GM10847 (cell line): ENCODE measurements around the gene COL8A1.

Experiments used
- POLR2A ChIP-seq: IDR thresholded peaks from 2 replicates; pipeline ENCODE4 v1.6.1; 2011; ENCODE audit not compliant: insufficient read length; ENCODE audit errors: extremely low read depth

Gene COL8A1

DNA sequence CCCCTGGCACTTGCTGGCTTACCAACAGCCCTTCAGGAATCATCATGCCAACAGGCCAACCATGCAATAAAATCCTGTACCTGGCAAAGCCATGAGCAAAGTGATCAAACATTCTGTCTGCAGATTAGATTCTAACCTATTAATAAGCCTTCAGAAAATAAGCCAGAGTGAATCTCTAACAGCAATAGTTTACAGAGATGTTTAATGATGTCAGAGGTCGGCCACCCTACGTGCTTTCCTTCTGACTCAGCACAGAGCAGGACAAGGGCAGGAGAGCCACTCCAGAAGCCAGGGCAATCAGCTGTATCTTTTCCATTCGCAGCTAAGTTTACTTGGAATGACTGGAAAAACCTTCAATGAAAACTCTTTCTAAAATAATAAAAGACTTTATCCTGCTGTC lies 13.1 kb downstream of the COL8A1 start:
- no peak for TF ChIP-seq POLR2A

DNA sequence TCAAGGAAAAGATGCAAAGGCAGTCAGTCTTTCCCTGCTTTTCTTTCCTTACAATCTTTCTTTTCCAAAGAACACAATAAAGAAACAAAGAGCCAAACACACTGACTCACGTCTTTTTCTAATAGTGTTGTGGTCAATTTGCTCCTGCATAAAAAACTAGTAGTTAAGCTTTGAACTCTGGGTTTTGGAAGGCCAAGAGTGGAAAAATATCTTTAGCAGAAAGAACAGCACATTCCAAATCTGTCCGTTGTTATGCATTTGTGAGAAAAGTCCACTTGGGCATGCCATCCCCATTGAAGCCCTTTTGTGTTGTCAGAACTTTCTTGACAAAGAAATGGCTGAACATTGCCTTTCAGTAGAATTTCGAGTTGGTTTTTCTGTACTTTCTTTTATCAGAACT lies 18.2 kb downstream of the COL8A1 start:
- no peak for TF ChIP-seq POLR2A

DNA sequence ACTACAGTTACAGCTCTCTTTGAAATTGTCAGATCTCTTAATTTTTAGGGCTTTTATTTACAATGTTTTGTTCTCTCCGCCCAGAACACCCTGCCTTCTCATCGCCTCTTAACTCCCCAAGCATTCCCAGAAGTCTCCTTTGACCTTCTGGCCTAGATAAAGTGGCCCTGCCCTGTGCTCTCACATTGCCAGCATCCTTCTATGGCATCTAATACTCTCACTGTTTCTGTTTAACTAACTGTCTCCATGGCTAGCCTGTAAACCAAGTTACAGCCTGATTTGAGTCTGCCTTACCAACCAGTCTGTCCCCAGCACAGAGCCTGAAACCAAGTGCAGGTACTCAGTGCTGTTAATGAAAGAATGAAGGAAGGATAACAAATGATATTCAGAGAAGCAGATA lies 19.9 kb downstream of the COL8A1 start:
- no peak for TF ChIP-seq POLR2A

DNA sequence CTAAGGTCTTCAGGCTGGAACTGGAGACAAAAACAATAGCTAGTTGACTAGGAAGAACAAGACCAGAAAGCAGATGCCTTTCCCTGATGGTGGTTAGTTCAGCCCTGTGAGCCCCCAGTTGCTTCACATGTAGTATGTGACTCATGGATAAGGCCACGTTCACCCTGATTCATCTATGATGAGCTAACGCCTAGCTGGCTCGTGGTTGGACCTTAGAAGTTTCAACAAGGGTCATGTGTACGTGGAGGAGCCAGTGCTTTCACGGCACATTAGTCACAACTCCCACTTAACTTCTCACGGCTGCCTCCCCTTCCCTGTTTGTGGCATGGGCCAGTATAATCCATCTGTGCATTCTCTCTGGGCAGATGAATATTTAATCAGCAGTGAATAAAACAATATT lies 20.6 kb downstream of the COL8A1 start:
- no peak for TF ChIP-seq POLR2A

DNA sequence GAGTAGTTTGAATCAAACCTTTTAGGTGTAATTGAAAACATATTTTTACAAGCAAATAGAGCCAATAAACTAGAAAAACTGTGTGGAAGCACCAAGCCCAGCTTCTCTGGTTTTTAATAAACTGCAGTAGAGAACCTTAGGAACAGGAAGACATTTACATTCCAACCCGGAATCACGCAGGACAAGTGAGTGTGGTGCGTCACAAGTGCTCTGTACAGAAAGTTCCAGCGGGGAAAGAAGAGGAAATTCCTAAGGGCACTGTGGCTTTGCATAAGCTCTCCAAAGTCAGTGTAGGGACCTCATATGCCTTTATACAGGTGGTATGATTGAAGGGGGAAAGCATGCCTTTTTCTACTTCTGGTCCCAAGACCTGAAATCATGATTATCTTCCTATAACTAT lies 21.6 kb downstream of the COL8A1 start:
- TF ChIP-seq POLR2A = no peak

DNA sequence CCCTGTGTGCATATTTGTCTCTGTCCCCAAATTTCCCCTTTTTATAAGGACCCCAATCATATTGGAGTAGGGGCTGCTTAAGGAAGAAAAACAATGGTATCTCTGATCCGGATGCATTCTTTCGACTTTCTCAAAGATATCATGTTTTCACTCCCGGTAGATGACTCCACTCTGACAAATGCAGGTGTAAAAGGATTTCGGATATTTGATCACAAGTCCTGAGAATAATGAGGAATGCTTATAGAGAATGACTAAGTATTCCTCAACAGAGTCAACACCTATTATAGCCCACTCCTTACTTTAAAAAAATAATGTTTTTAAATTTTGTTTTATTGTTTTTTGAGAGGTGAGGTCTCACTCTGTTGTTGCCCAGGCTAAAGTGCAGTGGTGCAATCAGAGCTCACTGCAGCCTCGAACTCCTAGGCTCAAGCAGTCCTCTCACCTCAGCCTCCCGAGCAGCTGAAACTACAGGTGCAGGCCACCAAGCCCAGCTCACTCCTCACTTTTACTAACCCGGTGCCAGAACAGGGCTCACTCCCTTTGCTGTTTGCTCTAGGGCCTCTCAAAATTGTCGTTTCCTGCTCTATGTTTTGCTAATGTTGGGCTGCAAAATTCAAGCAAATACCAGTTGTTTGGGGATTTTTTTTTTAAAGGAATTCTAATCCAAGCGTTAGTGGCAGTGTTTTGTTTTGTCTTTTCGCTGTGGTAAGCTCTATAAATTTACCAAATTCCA lies 24.6 kb downstream of the COL8A1 start:
- no peak for TF ChIP-seq POLR2A

DNA sequence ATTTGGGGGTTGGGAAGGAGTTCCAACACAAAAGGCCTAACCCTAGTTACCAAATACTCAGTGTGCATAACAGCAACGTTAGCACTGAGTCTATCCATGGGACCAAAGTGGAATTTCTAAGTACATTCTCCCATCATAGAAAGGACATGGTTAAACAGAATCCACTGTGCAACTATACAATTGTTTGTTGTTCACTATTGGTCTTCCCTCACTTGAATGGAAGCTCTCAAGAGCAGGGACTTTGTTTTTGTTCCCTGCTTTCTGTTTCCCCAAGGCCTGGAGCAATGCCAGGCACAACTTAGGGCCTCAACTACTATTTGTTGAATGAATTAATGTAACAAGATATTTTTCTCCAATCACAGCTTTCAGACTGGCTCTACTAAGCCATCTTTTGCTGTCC lies 25.6 kb downstream of the COL8A1 start:
- TF ChIP-seq POLR2A = no peak

DNA sequence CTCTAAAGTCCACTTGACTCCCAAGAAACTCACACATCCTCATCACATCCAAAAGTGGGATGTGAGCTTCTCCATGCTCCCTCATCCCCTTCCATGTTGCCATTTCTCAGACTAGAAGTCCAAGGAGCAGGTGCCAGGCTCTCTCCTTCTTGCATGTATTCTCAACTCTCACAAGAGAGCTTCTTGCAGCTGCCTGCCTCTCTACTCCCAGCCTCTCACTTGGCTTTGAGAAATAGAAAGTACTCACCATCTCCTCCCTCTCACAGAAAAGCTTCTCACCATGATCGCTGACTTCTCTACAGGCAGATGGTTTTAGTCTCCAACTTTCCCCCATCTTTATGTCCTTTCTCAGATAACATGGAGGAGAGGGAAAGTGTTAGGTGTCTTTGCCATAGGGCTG lies 26.6 kb downstream of the COL8A1 start:
- TF ChIP-seq POLR2A = no peak

DNA sequence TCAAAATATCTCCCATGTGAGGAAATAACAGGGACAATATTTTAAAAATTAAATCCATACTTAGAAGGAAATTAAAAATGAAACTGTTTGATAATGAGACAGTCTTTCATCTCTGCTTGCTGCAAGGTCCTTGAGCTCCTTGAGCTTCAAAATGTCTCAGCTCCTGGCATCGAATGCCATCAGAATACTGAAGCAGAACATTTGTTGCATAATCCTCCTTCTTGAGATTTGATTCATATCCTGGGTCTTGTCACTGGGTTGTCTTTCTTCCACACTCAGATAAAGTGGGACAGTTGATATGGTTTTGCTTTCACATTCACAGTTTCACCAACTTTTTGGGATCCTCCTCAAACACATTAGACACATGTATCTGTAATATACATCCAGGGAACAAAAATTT lies 27.8 kb downstream of the COL8A1 start:
- TF ChIP-seq POLR2A = no peak

DNA sequence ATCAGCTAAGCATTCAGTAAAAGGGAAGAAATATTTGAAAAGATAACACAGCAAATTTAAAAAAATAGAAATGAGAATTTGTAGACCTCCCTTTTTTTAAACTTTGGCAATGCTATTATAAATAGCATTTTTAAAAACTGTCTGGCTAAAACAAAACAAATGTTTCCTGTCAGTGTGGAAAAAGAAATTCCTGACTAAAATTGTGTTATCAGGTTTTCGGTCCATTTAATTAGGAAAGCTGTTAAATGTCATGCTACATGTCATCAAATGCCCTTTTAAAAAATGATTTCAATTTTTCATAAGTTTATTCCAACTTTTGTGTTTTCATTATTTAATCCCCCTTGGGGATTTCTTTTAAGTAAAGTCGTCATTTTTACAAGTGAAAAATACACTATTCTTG lies 29.6 kb downstream of the COL8A1 start:
- no peak for TF ChIP-seq POLR2A

DNA sequence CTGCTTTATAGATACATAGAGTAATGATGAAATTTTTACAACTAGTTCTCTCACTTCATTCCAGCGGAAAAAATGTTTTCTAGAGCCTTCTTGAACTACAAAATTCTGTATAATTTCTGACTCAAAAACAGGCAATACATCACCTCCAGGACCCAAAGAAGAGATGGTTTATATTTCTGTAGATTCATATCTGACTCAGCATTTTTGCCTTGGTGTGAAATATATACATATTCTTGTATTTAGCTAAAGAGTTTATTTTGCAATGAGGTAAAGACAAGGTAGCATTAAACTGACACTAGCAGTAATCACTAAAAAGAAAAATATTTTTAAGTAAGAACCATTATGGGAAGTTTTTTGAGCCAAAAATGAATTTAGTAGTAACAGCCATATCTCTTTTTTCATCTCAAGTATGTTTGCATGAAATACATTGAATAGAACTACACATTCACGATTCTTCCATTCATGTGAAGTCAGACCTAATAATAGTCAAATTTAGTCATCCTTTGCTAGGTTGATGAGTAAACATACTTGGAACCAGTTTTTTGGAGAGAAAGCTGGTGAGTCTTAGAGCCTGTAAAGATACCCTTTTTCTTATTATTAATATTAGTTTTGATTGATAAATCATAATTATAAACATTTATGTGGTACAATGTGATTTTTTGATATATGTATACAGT lies 31.6 kb downstream of the COL8A1 start:
- no peak for TF ChIP-seq POLR2A

DNA sequence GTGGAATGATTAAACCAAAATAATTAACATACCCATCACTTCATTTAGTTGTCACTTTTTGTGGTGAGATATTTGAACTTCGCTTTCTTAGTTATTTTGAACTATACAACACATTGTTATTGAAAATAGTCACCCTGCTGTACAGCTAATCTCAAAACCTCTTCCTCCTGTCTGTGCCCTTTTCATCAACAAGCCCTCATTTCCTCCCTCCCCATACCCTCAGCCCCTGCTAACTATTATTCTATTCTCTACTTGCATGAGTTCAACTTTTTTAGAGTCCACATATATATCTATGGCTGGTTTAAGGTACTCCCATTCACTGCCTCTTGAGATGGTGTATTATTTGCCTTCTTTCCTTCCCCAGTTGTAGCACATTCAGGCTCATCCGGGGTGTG lies 32.2 kb downstream of the COL8A1 start:
- no peak for TF ChIP-seq POLR2A

DNA sequence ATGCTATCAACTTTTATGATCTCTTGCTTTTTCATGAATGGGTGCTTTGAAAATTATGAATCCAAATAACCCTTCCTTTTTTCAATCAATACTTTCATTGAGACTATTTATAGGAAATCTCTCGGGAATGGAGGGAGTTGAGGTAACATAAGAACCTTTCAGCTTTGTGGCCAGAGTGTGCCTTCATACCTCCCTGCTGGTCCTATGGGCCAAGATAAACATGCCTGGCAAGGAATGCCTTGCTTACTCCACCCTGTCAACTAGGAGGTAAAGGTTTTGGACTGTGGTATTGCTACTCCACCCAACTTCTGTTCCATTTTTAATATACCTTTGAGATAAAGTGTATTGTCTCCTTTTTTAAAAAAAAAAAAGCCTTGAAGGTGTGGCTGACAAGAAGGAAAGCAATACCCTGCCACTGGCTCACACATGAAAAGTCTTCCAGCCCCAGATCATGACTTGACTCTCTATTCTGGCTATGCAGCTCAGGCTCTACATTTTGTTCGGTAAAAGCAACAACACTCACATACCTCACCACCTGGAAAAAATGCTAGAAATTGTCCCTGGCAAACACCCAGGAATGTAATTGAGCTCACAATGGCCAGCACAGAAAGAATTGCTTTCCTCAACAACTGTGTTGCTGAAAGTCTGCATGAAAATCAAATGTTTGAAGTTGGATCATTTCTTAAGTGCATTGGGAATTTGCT lies 35.8 kb downstream of the COL8A1 start:
- TF ChIP-seq POLR2A = no peak

DNA sequence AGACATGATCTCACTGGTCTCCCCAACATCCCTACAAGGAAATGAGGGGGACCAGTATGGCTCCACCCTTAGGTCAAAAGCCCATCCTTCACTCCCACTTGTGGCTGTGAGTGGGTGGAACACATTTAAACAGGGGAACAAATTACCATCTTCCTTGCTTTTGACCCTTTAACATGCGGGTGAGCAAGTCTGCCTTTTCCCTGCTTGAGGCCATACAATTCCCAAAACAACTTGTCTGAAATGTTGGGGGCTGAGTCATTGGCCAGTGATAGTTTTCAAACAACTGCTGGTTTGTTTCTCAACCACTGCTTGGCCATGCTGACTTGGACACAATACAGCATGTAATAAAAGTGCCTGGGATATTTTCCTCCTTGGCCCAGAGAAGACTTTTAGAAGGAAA lies 39.6 kb downstream of the COL8A1 start:
- TF ChIP-seq POLR2A = no peak

DNA sequence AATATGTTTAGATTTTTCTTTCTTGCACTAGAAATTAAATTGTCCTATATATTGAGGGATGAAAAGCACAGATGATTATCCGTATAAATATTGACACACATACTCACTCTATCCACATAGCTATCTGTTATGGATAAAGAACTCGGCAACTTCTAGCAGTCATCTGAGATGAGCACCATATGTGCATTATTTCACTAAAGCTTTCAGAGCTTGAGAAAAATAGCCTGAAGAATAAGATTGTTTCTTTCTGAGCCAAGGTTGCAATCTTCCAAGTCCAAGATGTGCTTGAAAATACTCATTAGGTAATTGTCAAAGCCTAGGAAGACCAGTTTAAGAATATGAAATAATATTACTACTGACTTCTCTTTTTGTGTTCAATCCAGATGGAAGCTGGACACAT lies 40.5 kb downstream of the COL8A1 start:
- TF ChIP-seq POLR2A = no peak

DNA sequence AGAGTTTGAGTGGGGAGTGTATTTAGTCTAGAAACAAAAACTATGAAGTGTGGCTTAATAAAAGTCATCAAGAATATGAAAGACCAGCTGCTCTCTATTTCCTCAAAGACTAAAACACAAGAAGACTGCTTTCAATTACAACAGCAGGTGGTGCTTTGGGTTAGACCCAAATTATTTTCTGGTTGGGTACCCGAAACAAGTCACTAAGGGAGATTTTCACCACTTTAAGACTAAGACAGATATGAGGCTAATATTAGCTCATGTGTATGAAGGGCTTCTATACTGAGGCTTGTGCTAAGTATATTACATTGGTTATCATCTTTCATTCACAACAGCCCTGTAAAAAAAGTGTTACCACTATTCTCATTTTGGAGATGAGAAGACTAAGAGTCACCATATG lies 43.1 kb downstream of the COL8A1 start:
- TF ChIP-seq POLR2A = no peak

DNA sequence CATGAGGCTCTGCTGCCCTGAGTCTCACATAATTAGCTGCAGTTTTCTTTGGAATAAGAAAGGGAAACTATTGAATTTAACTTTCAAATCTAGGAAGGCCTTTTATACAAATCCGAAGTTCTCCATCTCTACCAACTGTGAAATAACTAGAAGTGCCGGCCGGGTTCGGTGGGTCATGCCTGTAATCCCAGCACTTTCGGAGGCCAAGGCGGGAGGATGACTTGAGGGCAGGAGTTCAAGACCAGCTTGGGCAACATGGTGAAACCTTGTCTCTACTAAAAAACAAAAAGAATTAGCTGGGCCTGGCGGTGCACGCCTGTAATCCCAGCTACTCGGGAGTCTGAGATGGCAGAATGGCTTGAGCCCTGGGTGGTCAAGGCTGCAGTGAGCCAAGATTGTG lies 43.6 kb downstream of the COL8A1 start:
- TF ChIP-seq POLR2A = no peak

DNA sequence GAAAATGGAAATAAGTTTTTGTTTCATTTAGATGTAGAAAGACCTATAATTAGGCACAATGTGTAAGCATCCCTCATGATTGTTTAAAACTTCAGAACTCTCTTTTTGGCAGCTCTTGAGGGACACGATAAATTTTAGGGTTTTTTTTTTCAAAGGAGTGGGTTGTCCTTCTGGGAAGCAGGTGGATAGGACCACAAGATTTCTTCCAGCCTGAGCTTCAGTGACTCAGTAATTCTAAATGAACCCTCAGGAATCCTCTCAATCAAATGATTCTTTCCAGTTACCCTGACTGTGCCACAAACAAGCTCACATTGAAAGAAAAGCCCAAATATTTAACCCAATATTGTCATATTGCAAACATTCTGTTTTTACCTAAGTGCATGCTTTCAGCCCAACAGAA lies 45.1 kb downstream of the COL8A1 start:
- no peak for TF ChIP-seq POLR2A
